Endothelial cell (in vitro differentiated cells): ENCODE measurements around the gene SETD5. TPM values are rescaled to one million over a fixed set of nuclear protein-coding genes. Genes with fewer than 3 reads are reported as not detected.

Experiments
- DNase-seq: peaks from one replicate; pipeline ENCODE4 v3.0.0; 2021; ENCODE audit warnings: low spot score
- H3K27ac Mint-ChIP-seq: one replicate; pipeline ENCODE4 v1.8.0; 2021; ENCODE audit warnings: mixed read lengths, inconsistent platforms; ENCODE audit not compliant: unreplicated experiment
- H3K27me3 Mint-ChIP-seq: one replicate; pipeline ENCODE4 v1.8.0; 2021; ENCODE audit warnings: mild to moderate bottlenecking, moderate library complexity, mixed read lengths, inconsistent platforms; ENCODE audit not compliant: unreplicated experiment
- H3K36me3 Mint-ChIP-seq: one replicate; pipeline ENCODE4 v1.8.0; 2021; ENCODE audit warnings: mild to moderate bottlenecking, low read depth, mixed read lengths, inconsistent platforms; ENCODE audit not compliant: unreplicated experiment
- H3K4me1 Mint-ChIP-seq: one replicate; pipeline ENCODE4 v1.8.0; 2021; ENCODE audit warnings: mild to moderate bottlenecking, mixed read lengths, inconsistent platforms; ENCODE audit not compliant: unreplicated experiment
- H3K4me3 Mint-ChIP-seq: one replicate; pipeline ENCODE4 v1.8.0; 2021; ENCODE audit warnings: mild to moderate bottlenecking, mixed read lengths, inconsistent platforms; ENCODE audit not compliant: unreplicated experiment
- H3K9me3 Mint-ChIP-seq: one replicate; pipeline ENCODE4 v1.8.0; 2021; ENCODE audit warnings: mixed read lengths, inconsistent platforms; ENCODE audit not compliant: unreplicated experiment
- total RNA-seq: library from RNA; stranded (reverse); fragmentation: NEBNext Ultra II Directional; extraction: Animal tissue kit (Norgen Biotek cat#: 25700); gene quantifications from one replicate; pipeline ENCODE4 v1.2.1, GENCODE V29; 2021; ENCODE audit not compliant: unreplicated experiment
- TF ChIP-seq, protein P1 (sequence below): fragments of 200-600 bp; sonication (generic); IDR thresholded peaks from one replicate; pipeline ENCODE4 v1.5.0; 2021; ENCODE audit warnings: antibody characterized with exemption; ENCODE audit not compliant: unreplicated experiment

Gene SETD5
- total RNA-seq, 1 donor from 2014 or later, result 246 TPM

DNA sequence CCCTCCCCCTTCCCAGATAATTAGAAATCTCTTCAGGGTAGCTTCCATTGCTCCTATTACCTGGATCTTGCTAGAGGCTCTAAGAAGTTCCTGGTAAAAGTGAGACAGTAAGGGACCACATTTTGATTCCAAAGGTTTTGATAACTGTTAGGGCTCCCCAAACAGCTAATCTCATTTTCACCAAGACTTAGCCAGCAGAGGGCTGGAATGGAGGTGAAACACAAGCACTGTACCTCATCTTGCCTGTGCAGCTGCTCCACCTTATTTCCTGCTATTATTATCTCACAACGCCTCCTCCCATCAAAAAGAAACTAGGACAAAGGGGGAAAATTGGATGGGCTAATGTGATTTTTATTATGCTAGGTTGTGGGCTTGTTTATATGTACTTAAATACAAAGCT lies 7.3 kb downstream of the SETD5 start:
- peaks cover 3% of the 10 kb centered on the region for H3K27me3 Mint-ChIP-seq
- DNase-seq, result peak; percentile 11
- H3K36me3 Mint-ChIP-seq, result peaks cover 7% of the 10 kb centered on the region
- TF ChIP-seq, protein P1, sequence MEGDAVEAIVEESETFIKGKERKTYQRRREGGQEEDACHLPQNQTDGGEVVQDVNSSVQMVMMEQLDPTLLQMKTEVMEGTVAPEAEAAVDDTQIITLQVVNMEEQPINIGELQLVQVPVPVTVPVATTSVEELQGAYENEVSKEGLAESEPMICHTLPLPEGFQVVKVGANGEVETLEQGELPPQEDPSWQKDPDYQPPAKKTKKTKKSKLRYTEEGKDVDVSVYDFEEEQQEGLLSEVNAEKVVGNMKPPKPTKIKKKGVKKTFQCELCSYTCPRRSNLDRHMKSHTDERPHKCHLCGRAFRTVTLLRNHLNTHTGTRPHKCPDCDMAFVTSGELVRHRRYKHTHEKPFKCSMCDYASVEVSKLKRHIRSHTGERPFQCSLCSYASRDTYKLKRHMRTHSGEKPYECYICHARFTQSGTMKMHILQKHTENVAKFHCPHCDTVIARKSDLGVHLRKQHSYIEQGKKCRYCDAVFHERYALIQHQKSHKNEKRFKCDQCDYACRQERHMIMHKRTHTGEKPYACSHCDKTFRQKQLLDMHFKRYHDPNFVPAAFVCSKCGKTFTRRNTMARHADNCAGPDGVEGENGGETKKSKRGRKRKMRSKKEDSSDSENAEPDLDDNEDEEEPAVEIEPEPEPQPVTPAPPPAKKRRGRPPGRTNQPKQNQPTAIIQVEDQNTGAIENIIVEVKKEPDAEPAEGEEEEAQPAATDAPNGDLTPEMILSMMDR, result no peak
- H3K4me3 Mint-ChIP-seq, result peak overlapping the region; percentile 80
- H3K4me1 Mint-ChIP-seq, result peaks cover 58% of the 10 kb centered on the region
- no peaks in the 10 kb centered on the region for H3K9me3 Mint-ChIP-seq
- peak overlapping the region; percentile 95 for H3K27ac Mint-ChIP-seq

DNA sequence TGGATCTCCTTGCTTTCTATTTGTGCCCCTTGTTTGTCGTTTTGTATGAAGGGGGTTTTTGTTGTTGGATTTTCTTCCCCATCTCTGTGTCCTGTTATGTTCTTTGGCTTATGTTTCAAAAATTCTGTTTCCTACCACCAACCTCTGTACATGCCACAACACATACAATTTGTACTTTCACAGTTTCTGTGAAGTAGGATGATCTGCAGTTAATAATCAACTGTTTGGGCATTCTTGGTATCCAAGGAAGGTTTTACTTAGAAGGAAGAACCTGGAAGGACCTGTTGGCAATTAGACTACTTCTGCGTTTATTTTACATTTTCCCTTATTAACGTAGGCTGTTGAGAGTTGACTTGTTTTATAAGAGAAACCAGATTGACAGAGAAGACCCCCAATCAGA lies 8.3 kb downstream of the SETD5 start:
- no peak for DNase-seq
- Mint-ChIP-seq H3K4me3 (peak overlapping the region; percentile 39), H3K27me3 (peaks cover 3% of the 10 kb centered on the region), H3K36me3 (peaks cover 7% of the 10 kb centered on the region), H3K9me3 (no peaks in the 10 kb centered on the region), H3K4me1 (peaks cover 57% of the 10 kb centered on the region), H3K27ac (peak overlapping the region; percentile 82)
- TF ChIP-seq, protein P1, result no peak

DNA sequence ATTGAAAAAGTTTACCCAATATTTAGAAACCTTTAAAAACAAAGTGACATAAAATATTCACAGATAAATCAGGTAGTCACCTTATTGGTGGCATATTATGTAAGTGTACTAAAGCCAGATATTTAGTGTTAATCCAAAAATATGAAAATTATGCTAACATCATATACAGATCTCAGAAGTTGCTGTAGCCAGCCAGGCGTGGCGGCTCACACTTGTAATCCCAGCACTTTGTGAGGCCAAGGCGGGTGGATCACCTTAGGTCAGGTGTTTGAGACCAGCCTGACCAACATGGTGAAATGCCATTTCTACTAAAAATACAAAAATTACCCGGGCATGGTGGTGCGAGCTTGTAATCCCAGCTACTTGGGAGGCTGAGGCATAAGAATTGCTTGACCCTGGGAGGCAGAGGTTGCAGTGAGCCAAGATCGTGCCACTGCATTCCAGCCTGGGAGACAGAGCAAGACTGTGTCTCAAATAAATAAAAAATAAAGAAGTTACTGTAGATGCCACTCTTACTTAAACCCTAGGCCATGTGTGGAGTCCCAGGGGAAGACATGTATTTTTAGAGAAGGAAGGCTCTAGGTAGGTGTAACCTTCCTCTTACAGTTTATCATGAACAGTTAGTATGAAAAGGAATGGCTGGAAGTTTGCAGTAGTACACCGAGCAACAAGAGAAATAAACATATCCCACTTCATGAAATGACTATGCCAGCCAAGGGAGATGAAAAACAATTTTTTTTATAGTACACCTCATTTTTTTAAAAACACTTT lies 9.6 kb downstream of the SETD5 start:
- DNase-seq, result no peak
- TF ChIP-seq, protein P1, result no peak
- Mint-ChIP-seq H3K27ac (no peak overlapping the region), H3K4me3 (no peak overlapping the region), H3K36me3 (peaks cover 7% of the 10 kb centered on the region), H3K27me3 (peaks cover 3% of the 10 kb centered on the region), H3K4me1 (peaks cover 50% of the 10 kb centered on the region), H3K9me3 (no peaks in the 10 kb centered on the region)

DNA sequence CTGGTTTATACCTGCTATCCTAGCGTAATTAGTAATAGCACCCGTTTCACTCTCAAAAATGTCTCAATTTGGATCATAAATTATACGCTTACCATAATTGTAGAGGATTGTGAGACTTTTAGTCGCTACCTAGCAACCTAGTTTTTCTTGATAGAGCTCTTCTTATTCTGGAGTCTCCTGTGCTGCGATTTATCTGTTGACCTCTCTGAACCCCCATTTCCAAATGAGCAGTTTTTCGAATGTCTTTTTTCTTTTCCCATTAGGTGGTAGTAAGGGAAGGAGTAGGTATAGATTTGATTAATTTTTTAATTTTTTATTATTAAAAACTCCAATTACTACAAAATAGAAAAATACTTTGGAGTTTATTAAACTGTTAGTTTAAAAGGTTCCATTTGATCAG lies 10.6 kb downstream of the SETD5 start:
- peak overlapping the region; percentile 36 for H3K27ac Mint-ChIP-seq
- DNase-seq, result no peak
- no peaks in the 10 kb centered on the region for H3K27me3 Mint-ChIP-seq
- peaks cover 7% of the 10 kb centered on the region for H3K36me3 Mint-ChIP-seq
- H3K4me1 Mint-ChIP-seq, result peaks cover 43% of the 10 kb centered on the region
- no peak overlapping the region for H3K4me3 Mint-ChIP-seq
- TF ChIP-seq, protein P1, result no peak
- no peaks in the 10 kb centered on the region for H3K9me3 Mint-ChIP-seq

DNA sequence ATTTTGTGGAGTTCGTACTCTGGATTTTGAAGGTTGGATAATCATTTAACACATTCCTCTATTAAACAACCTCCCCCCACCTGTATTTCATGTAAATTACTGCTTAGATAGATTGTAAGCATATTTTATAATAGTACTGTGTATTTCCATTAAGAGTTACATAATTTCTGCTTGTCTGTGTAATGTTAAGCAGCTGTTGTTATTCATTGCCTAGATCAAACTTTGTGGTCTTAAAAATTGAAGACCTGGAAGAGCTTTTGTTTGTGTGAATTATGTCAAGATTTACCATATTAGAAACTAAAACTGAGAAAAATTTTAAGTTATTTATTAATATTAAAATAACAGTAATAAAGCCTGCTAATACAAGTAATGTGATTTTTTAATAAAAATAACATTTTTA lies 11.1 kb downstream of the SETD5 start:
- no peaks in the 10 kb centered on the region for H3K9me3 Mint-ChIP-seq
- TF ChIP-seq, protein P1, result no peak

More for the DNA sequence above, 11.1 kb downstream of the SETD5 start:
- Mint-ChIP-seq H3K4me1 (peaks cover 44% of the 10 kb centered on the region), H3K36me3 (peaks cover 7% of the 10 kb centered on the region), H3K27me3 (no peaks in the 10 kb centered on the region), H3K27ac (no peak overlapping the region), H3K4me3 (no peak overlapping the region)
- no peak for DNase-seq
